ENCODE measurements around the gene SLC6A6. TPM values are rescaled to one million over a fixed set of nuclear protein-coding genes. Genes with fewer than 3 reads are reported as not detected.
A peak's percentile ranks its signal among the peaks of the same experiment; 100 is the strongest.
"Not testable (repeated sequence)": the region's sequence is repeated elsewhere in the genome, so short reads cannot be mapped to it uniquely, and the experiment has no call there.

Gene SLC6A6
- polyA plus RNA-seq, 1 donor = 3.6 TPM

DNA sequence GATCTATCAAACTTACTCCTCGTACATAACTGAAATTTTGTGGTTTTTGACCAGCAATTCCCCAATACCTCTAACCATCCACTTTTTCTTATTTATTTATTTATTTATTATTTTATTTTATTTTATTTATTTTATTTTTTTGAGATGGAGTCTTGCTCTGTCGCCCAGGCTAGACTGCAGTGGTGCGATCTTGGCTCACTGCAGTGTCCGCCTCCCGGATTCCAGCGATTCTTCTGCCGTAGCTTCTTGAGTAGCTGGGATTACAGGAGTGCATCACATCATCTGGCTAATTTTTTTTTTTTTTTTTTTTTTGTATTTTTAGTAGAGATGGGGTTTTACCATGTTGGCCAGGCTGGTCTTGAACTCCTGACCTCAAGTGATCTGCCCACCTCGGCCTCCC lies 35.3 kb downstream of the SLC6A6 start:
- not testable (repeated sequence) for DNase-seq

GRCh38 chr3:14438262-14438661 lies 35.9 kb downstream of the SLC6A6 start:
- no peak for DNase-seq

- no peak for DNase-seq
Measured at GRCh38 chr3:14438929-14439328, 36.5 kb downstream of the SLC6A6 start.

DNA sequence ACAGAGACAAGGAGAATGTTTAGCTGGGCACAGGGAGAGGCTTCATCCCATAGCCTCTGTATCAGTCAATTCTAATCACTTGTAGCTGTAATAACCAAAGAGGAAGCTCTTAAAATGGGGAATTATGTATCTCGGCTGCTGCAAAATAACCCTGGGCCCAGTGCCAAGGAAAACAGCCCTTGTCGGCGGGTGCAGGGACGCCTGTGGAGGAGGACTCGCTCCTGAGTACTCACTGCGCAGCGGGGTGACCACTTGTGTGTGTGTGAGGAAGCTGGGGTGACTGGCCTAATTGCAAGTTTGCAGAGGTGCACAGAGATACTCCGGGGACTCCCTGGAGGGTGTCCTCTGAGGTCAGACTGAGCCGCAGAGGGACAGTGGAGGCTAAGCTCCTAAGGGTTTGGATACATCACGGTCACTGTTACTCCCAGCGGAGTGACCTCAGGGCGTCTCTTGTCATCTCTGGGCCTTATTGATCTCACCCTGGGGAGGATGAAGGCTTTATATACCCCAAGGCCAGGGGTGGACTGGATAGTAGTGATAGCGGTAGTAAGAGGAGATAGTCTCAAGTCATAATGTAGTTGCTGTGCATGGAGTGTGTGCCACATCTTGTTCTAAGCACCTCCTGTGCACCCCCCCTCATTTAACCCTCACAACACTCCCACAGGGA lies 37.2 kb downstream of the SLC6A6 start:
- DNase-seq = peak; percentile 61

- no peak for DNase-seq
Measured at GRCh38 chr3:14440168-14440518, 37.7 kb downstream of the SLC6A6 start.

DNA sequence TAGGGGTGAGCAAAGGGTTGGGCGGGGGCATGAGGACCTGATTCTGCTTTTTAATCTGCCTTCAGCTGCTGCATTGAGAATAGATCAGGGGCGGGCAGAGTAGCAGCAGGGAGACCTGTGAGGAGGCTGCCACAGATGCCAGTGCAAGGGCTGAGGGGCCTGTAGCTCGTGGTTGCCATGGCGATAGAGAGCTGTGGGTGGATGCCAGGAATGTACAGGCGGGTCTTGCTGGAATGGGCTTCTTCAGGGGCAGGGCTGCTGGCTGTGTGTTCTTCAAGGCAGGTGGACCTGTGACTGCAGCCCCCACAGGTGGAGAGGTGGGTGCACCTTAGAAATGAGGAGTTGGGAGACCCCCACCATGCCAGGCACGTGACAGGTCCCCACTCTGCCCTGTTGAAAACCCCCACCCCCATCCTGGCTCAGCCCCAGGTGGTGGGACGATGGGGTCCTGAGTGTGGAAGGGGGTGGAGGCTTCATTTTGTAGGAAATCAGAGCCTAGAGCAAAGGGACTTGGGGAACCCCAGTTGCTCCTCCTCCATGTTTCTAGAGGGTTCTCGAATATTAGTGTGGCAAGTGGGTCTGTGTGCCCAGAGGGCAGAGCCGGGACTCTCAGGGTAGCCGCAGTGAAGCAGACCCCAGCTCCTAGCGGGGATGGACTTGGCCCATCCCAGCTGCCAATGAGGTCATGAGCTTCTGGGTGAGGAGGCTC lies 38.3 kb downstream of the SLC6A6 start:
- no peak for DNase-seq

DNA sequence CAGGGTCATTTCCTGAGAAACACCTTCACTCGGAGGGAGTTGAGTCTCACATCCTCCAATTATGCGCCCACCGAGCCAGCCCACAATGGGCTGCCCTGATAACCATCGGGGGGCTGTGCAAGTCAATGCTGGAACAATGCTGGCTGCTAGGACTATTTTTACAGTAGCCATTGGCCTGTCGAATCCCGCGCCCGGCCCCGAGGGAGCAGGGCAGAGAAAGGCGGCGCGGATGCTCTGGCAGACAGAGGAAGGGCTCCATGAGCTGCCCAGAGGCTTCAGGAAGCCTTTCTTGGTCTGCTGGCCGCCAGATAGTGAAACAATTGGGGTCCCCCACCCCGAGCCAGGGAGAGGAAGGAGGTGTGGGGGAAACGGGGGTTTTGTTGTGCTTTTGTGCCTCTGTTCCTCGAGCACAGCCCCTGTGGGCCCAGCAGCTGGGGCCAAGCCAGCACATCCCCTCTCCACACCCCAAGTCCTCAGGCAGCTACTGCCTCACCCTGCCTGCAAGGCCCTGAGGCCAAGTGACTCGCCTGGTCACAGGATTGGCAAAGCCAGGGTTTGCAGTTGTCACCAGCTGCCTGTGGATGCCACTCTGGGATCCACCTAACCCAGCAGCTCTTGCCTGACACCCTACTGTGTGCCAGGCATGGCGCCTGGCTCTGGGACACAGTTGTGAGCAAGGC lies 39.0 kb downstream of the SLC6A6 start:
- no peak for DNase-seq

GRCh38 chr3:14441920-14442300 lies 39.5 kb downstream of the SLC6A6 start:
- no peak for DNase-seq

GRCh38 chr3:14444380-14444779 lies 42.0 kb downstream of the SLC6A6 start:
- DNase-seq = no peak

GRCh38 chr3:14445773-14446172 lies 43.4 kb downstream of the SLC6A6 start:
- no peak for DNase-seq

DNA sequence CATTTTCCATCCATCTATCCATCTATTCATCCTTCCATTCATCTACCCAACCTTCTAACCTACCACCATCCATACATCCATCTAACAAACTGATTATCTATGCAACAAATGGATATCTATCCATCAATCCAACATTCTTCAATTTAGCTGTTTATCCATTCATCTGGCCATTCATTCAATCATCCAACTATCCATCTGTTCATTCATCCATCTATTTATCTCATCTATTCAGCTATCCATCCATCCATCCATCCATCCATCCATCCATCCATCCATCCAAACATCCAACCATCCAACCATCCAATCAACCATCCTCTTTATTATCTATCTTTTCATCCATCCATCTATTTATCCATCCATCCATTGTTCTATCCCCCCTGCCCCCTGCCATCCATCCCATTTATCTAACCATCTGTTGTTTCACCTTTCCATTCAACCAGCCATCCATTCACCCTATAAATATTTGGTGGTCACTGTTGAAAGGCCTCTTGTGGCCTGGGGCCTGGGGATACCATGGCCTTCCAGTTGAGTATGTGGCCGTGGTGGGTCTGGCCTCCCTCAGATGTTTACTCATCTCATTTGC lies 44.7 kb downstream of the SLC6A6 start:
- DNase-seq = no peak

DNA sequence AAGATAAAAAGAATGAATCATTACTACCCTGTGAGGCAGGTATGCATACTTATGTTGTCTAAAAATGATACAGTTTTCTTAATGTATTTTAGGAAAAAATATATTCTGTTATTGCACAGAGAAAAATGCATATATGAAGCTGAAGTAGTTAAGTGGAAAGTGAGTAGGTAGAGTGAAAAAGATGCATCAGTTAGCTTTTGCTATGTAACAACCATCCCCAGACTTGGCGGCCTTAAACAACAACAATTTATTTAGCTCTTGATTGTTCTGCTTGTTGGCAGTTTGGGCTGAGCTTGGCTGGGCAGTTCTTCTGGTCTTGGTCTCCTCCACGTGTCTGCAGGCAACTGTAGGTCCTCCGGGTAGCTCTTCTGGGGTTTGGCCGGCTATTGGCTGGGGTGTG lies 45.7 kb downstream of the SLC6A6 start:
- no peak for DNase-seq

- no peak for DNase-seq
Measured at GRCh38 chr3:14448756-14449727, 46.6 kb downstream of the SLC6A6 start.

DNA sequence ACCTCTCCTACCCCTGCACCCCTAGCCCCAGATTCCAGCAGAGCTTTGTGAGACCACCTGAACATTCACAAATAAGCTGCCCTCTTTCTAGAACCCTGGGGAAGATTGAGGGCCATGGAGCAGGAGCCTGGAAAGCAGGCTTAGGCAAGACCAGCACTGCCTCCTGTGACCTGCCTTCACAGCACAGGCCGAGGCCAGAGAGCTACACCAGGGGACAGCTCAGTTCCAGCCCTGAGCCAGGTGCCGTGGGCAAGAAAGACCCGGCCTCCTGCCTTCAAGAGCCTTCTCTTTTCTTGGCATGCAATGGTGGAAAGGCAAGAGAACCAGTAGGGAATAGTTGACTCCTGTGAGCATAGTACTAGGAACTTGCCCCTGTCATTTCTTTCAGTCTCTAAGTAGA lies 48.1 kb downstream of the SLC6A6 start:
- DNase-seq = no peak

DNA sequence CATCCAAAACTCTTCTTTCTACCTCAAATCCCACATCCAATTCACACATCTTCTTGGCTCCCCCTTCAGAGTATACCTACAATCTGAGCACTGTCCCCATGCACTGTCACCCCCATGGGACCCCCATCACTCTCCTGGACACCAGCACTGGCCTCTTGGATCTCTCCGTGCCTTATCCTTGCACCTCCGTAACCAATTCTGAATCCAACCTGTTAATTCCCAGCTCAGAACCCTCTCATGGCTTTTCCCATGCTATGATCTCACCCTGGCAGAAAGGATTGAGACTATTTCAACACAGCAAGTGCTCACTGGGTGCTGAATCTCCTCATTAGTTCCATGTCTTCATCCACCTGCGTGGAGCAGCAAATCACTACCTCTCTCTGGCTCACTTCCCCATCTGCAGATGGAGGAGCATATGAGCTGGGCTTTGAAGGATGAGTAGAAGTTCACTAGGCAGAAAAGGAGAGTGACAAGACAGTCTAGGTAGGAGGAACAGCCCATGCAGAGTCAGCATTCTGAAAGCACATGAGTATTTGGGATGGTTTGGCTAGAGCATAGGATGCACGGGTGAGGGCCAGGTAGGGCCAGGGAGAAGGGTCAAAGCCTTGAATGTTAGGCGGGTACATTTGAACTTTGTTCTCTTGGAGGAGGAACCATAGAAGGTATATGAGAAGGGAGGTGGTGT lies 48.7 kb downstream of the SLC6A6 start:
- no peak for DNase-seq

GRCh38 chr3:14451844-14452739 lies 49.7 kb downstream of the SLC6A6 start:
- peak; percentile 71 for DNase-seq

- peak; percentile 97 for DNase-seq
Measured at GRCh38 chr3:14452740-14453710, 50.6 kb downstream of the SLC6A6 start.

DNA sequence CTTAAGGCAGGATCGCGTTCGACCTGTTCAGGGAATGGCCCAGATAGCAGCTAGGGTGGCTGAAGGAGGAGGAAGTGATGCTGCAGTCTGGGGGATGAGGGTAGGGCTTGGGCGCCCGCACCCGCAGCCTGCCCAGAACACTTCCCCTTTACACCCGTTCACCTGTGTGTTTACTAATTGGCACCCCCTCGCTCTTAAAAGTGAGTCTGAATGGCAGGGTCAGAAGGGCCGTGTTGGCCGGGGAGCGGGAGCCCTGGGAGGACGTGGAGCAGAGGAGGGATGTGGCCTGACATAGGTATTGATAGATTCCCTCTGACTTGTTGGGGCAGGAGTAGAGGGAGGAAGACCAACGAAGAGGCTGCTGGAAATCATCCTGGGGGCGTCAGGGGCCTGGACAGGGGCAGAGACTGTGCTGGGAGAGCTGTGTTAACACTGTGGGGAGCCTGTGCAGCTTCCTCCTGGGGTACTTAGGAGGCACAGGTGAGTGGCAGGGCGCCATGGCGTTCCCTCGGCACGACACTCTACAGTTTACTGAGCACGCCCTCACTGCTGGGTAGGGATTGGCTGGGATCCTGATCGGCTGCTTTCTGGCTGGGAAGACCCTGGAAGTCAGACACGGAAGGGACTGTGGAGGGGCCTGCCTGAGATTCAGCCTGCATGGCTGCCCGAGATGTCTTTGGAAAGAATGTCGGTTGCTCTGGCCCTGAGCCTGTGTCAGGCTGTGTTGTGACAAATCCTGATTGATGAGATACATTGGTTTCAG lies 51.7 kb downstream of the SLC6A6 start:
- DNase-seq = peak; percentile 33

All from hindlimb muscle (tissue), 1 donor.